GM03348 (cell line): Measurements from ENCODE around the gene INTS13.
"Not testable (repeated sequence)": the region's sequence is repeated elsewhere in the genome, so short reads cannot be mapped to it uniquely, and the experiment has no call there.

Source experiments
- DNase-seq: peaks from one replicate; pipeline ENCODE4 v3.0.0; 2012; ENCODE audit warnings: low spot score

The INTS13 gene

GRCh38 chr12:26937863-26938700, at the start of gene INTS13, which contains the start of gene FGFR1OP2:
Gene INTS13, minus strand, starts transcription at chr12:26937981. Its CDS starts 1,178 bp downstream, at chr12:26936803.
Gene FGFR1OP2, plus strand, starts transcription at chr12:26938470. Its CDS starts 15,689 bp downstream, at chr12:26954159.
- peak; percentile 97 for DNase-seq

- DNase-seq: no peak
Observed at GRCh38 chr12:26982866-26983265, 45.1 kb upstream of the INTS13 start.

GRCh38 chr12:26979733-26980132, 42.0 kb upstream of the INTS13 start:
- DNase-seq: no peak

- DNase-seq: no peak
Observed at GRCh38 chr12:26978801-26979200, 41.0 kb upstream of the INTS13 start.

GRCh38 chr12:26976687-26977086, 38.9 kb upstream of the INTS13 start:
- no peak for DNase-seq

- no peak for DNase-seq
Observed at GRCh38 chr12:26971963-26972362, 34.2 kb upstream of the INTS13 start.

- no peak for DNase-seq
Observed at GRCh38 chr12:26970136-26970535, 32.4 kb upstream of the INTS13 start.

GRCh38 chr12:26966842-26967241, 29.1 kb upstream of the INTS13 start:
- DNase-seq: no peak

GRCh38 chr12:26963413-26963812, 25.6 kb upstream of the INTS13 start:
- no peak for DNase-seq

GRCh38 chr12:26961803-26962202, 24.0 kb upstream of the INTS13 start:
- DNase-seq: no peak

- not testable (repeated sequence) for DNase-seq
Observed at GRCh38 chr12:26961391-26961790, 23.6 kb upstream of the INTS13 start.

- DNase-seq: no peak
Observed at GRCh38 chr12:26954027-26954426, 16.2 kb upstream of the INTS13 start.

GRCh38 chr12:26953447-26953846, 15.7 kb upstream of the INTS13 start:
- DNase-seq: no peak

- DNase-seq: no peak
Observed at GRCh38 chr12:26948309-26948708, 10.5 kb upstream of the INTS13 start.

- DNase-seq: no peak
Observed at GRCh38 chr12:26941215-26941594, 3.4 kb upstream of the INTS13 start.

GRCh38 chr12:26940516-26941214, 2.9 kb upstream of the INTS13 start:
- peak; percentile 23 for DNase-seq

- DNase-seq: no peak
Observed at GRCh38 chr12:26939953-26940352, 2.2 kb upstream of the INTS13 start.

- no peak for DNase-seq
Observed at GRCh38 chr12:26939192-26939832, 1.5 kb upstream of the INTS13 start.

- peak; percentile 38 for DNase-seq
Observed at GRCh38 chr12:26938701-26939062, 901 bp upstream of the INTS13 start.

GRCh38 chr12:26937443-26937862, 328 bp downstream of the INTS13 start:
- no peak for DNase-seq

GRCh38 chr12:26936559-26937442, 980 bp downstream of the INTS13 start:
- DNase-seq: no peak
